ENCODE measurements around the gene DENND4A.

- TF ChIP-seq CTCF (IDR thresholded peaks at IDR 0.05): no peak
- no peak for TF ChIP-seq EZH2 (IDR thresholded peaks at IDR 0.05; ENCODE audit: borderline replicate concordance, insufficient read depth, low read depth, low read length, poor library complexity, severe bottlenecking)
These were observed 111.5 kb downstream of the DENND4A start for GRCh38 chr15:65680544-65680943.
